Measurements from ENCODE around the gene GAS6.

The GAS6 gene

GRCh38 chr13:113900646-113901045 is 36.8 kb upstream of the GAS6 start:
- no peak overlapping the region for H3K4me3 ChIP-seq
- in situ Hi-C loops (cut with MboI; ENCODE audit: low sequenced_read_pairs), result no loop called here
- peaks cover under 1% of the 10 kb centered on the region; the same call in 1 of the 2 replicates for H3K27me3 ChIP-seq (ENCODE audit: low read depth)
- H3K9me3 ChIP-seq, result no peaks in the 10 kb centered on the region
- no peak for DNase-seq (ENCODE audit: low spot score in 2 of 2)
- no peaks in the 10 kb centered on the region for H3K36me3 ChIP-seq (replicated peaks)
- H3K4me1 ChIP-seq, result no peaks in the 10 kb centered on the region

DNA sequence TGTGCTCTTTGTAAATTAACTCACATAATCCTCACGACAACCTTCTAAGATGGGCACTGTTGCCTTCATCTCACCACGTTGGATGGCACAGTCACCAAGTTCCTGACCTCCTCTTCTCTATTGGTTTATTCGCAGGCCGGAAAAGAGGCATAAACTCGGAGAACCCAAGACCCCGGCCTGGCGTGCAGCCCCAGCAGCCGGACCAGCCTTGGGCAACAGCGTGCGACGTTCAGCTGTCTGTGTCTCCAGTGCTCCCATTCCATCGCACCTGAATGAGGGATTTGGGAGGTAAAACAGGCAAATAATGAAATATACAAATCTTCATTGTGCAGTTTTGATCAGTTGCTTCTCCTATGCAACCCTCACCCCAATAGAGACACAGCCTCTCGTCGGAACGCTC is 34.5 kb upstream of the GAS6 start:
- in situ Hi-C loops (cut with MboI; ENCODE audit: low sequenced_read_pairs), result no loop called here

DNA sequence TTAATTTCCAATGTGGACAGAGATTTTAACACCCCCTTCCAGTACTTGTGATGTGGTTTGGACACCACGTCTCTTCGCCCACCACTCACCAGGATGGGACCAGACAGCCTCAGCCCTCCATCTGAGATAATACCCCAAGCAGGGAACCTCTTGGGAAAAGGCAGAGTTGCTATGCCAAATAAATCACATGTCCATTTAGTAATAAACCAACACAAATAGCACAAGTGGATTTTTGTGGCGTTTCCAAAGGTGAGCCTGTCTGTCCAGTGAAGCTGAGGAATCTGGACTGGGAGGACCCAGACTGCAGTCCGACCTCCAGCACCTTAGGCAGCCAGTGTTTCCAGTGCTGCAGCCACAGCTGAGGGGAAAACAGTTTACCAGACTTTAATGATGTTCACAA is 34.1 kb upstream of the GAS6 start:
- Histone ChIP-seq H3K9me3 (no peaks in the 10 kb centered on the region), H3K27me3 (ENCODE audit: low read depth) (0 out of 2 replicates have a peak, but pooled peaks cover 4% of the 10 kb centered on the region), H3K4me1 (no peaks in the 10 kb centered on the region), H3K36me3 (replicated peaks) (no peaks in the 10 kb centered on the region), H3K4me3 (no peak overlapping the region)
- in situ Hi-C loops (cut with MboI; ENCODE audit: low sequenced_read_pairs), result no loop called here
- DNase-seq (ENCODE audit: low spot score in 2 of 2), result no peak

More for the DNA sequence above, 34.5 kb upstream of the GAS6 start:
- H3K4me3 ChIP-seq, result no peak overlapping the region
- H3K27me3 ChIP-seq (ENCODE audit: low read depth), result 0 out of 2 replicates have a peak, but pooled peaks cover 4% of the 10 kb centered on the region
- H3K36me3 ChIP-seq (replicated peaks), result no peaks in the 10 kb centered on the region
- no peak for DNase-seq (ENCODE audit: low spot score in 2 of 2)
- H3K9me3 ChIP-seq, result no peaks in the 10 kb centered on the region
- no peaks in the 10 kb centered on the region for H3K4me1 ChIP-seq

DNA sequence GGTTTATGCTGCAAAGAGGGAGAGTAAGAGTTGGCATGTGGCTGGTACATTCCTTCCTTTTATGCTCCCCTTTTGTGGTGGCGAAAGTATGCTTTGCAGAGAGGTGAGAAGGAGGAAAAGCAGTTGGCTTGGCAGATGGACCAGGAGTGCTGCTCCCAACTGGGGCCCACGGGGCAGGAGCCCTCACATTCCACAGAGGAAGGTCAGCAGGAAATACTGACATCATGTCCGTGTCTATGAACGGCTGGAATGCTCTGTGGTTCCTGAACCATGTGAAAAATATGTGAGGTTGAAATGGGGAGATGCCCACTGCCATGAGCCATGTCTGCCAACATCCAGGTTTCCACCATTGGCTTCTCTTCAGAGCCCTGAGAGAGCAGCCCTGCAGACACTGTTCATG is 33.3 kb upstream of the GAS6 start:
- Histone ChIP-seq H3K36me3 (replicated peaks) (no peaks in the 10 kb centered on the region), H3K4me1 (no peaks in the 10 kb centered on the region), H3K9me3 (no peaks in the 10 kb centered on the region), H3K4me3 (no peak overlapping the region), H3K27me3 (ENCODE audit: low read depth) (0 out of 2 replicates have a peak, but pooled peaks cover 4% of the 10 kb centered on the region)
- DNase-seq (ENCODE audit: low spot score in 2 of 2), result no peak
- in situ Hi-C loops (cut with MboI; ENCODE audit: low sequenced_read_pairs), result no loop called here

GRCh38 chr13:113895436-113895835 is 31.6 kb upstream of the GAS6 start:
- no peak overlapping the region for H3K4me3 ChIP-seq
- no peaks in the 10 kb centered on the region for H3K4me1 ChIP-seq
- H3K36me3 ChIP-seq (replicated peaks), result no peaks in the 10 kb centered on the region
- H3K27me3 ChIP-seq (ENCODE audit: low read depth), result 0 out of 2 replicates have a peak, but pooled peaks cover 4% of the 10 kb centered on the region
- in situ Hi-C loops (cut with MboI; ENCODE audit: low sequenced_read_pairs), result no loop called here
- H3K9me3 ChIP-seq, result no peaks in the 10 kb centered on the region
- no peak for DNase-seq (ENCODE audit: low spot score in 2 of 2)

- Histone ChIP-seq H3K36me3 (replicated peaks) (no peaks in the 10 kb centered on the region), H3K27me3 (ENCODE audit: low read depth) (0 out of 2 replicates have a peak, but pooled peaks cover 6% of the 10 kb centered on the region), H3K4me1 (no peaks in the 10 kb centered on the region), H3K4me3 (no peak overlapping the region), H3K9me3 (no peaks in the 10 kb centered on the region)
- in situ Hi-C loops (cut with MboI; ENCODE audit: low sequenced_read_pairs), result no loop called here
- DNase-seq (ENCODE audit: low spot score in 2 of 2), result no peak
Measured at GRCh38 chr13:113890774-113891480, 27.1 kb upstream of the GAS6 start.

DNA sequence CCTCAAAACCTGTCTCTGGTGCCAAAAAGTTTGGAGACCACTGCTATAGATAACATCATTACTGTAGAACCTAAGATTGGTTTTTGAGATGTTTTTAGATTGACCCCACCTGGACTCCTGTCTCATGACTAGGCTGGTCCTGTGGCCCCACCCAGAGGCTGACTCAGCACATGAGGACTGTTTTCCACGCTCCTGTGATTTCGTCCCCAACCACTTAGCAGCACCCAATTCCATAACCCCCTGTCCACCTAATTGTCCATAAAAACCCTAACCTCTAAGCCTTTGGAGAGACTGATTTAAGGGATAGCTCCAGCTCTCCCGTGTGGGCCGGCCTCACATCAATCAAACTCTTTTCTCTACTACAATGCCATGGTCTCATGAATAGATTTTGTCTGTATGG is 25.6 kb upstream of the GAS6 start:
- H3K36me3 ChIP-seq (replicated peaks), result no peaks in the 10 kb centered on the region
- in situ Hi-C loops (cut with MboI; ENCODE audit: low sequenced_read_pairs), result no loop called here
- H3K27me3 ChIP-seq (ENCODE audit: low read depth), result 0 out of 2 replicates have a peak, but pooled peaks cover 2% of the 10 kb centered on the region
- no peak overlapping the region for H3K4me3 ChIP-seq
- DNase-seq (ENCODE audit: low spot score in 2 of 2), result no peak
- H3K9me3 ChIP-seq, result no peaks in the 10 kb centered on the region
- H3K4me1 ChIP-seq, result no peaks in the 10 kb centered on the region

DNA sequence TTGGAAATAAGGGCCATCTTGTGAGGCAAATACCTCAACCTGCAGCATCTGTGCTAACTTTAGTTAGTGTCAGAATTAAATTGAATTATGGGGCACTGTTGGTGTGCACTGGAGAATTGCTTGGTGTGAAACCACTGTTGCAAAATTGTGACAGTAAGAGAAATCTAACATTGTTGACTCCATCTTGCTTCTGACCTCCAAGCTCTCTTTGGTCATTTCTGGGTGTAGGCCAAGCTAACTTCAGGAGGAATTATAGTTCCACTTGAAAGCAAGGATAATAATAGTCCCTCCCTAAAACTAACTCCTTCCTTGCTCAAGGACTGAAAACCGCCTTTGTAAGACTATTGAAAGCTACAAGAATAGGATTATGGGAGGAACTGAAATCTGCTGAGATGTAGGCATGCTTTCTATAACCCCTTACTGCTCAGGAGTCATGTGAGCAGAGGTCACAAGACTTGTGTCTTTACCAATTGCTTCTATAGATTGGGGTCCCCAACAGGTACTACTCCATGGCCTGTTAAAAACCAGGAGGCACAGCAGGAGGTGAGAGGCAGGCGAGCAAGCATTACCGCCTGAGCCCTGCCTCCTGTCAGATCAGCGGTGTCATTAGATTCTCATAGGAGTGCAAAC is 24.9 kb upstream of the GAS6 start:
- Histone ChIP-seq H3K4me3 (no peak overlapping the region), H3K36me3 (replicated peaks) (no peaks in the 10 kb centered on the region), H3K9me3 (no peaks in the 10 kb centered on the region), H3K4me1 (no peaks in the 10 kb centered on the region), H3K27me3 (ENCODE audit: low read depth) (0 out of 2 replicates have a peak, but pooled peaks cover 2% of the 10 kb centered on the region)
- no peak for DNase-seq (ENCODE audit: low spot score in 2 of 2)
- in situ Hi-C loops (cut with MboI; ENCODE audit: low sequenced_read_pairs), result no loop called here

GRCh38 chr13:113887700-113888201 is 23.9 kb upstream of the GAS6 start:
- Histone ChIP-seq H3K9me3 (no peaks in the 10 kb centered on the region), H3K4me3 (no peak overlapping the region), H3K36me3 (replicated peaks) (no peaks in the 10 kb centered on the region), H3K4me1 (no peaks in the 10 kb centered on the region), H3K27me3 (ENCODE audit: low read depth) (0 out of 2 replicates have a peak, but pooled peaks cover 2% of the 10 kb centered on the region)
- DNase-seq (ENCODE audit: low spot score in 2 of 2), result no peak
- in situ Hi-C loops (cut with MboI; ENCODE audit: low sequenced_read_pairs), result no loop called here

- Histone ChIP-seq H3K9me3 (no peaks in the 10 kb centered on the region), H3K4me1 (no peaks in the 10 kb centered on the region), H3K27me3 (ENCODE audit: low read depth) (0 out of 2 replicates have a peak, but pooled peaks cover 2% of the 10 kb centered on the region), H3K36me3 (replicated peaks) (no peaks in the 10 kb centered on the region), H3K4me3 (no peak overlapping the region)
- DNase-seq (ENCODE audit: low spot score in 2 of 2), result no peak
- in situ Hi-C loops (cut with MboI; ENCODE audit: low sequenced_read_pairs), result no loop called here
Measured at GRCh38 chr13:113886561-113887112, 22.8 kb upstream of the GAS6 start.

DNA sequence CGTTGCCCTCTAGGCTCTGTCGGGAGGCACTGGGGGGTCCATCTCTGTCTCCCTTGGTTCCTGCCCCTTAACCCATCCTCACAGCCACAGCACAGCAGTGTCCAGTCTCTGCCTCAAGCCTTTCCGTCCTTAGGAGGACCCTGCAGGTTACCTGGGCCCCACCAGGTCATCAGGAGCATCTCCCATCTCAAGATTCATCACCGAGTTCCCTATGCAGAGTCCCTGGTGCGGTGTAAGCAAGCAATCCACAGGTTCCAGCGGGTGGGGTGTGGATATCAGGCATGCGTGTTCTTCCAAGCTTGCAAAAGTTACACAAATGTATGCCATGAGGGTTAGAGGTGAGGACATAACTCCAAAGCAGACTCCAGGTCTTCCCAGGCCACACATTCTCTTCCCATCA is 20.9 kb upstream of the GAS6 start:
- in situ Hi-C loops (cut with MboI; ENCODE audit: low sequenced_read_pairs), result no loop called here
- Histone ChIP-seq H3K4me3 (no peak overlapping the region), H3K36me3 (replicated peaks) (no peaks in the 10 kb centered on the region), H3K27me3 (ENCODE audit: low read depth) (0 out of 2 replicates have a peak, but pooled peaks cover 2% of the 10 kb centered on the region), H3K4me1 (no peaks in the 10 kb centered on the region), H3K9me3 (no peaks in the 10 kb centered on the region)
- no peak for DNase-seq (ENCODE audit: low spot score in 2 of 2)

DNA sequence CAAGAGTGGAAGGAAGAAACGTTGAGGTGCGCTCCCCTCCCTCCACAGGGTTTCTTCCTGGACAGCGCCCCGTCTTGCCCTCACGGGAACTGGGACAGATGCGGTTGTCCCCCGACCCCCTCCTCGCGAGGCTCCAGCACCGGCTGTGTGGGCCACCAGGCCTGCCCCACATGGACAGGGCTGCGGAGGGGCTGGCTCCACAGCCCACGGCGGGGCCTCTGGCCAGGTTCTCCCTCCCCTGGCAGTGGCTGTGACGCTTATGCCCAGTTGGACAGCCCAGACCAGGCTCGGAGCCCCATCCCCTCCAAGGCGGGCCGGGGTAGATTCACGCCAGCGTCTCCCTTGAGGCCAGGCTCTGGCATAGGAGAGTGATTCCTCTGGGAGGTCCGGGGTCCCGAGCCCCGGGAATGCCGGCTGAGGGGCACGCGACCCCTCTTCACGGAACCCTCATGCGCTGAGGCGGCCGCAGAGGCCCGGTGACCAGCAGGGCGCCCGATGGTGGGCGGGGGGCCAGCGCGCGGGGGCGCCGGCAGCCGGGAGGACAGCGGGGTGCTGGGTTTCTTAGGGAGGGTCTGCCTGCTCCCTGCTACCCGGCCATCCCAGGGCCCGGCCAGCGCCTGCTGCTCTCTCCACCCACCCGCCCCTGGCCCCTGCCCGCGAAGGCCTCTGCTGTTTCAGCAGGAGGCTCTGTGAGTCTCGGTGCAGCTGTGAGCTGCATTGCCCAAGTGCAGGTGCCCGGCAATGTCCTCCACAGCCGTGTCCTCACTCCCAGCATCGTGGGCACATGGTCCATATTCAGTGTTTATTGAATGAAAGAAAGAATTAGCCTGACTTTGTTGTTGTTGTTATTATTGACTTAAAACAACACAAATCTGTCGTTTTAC is 20.3 kb upstream of the GAS6 start:
- DNase-seq (ENCODE audit: low spot score in 2 of 2), result no peak
- in situ Hi-C loops (cut with MboI; ENCODE audit: low sequenced_read_pairs), result no loop called here
- H3K36me3 ChIP-seq (replicated peaks), result no peaks in the 10 kb centered on the region
- no peaks in the 10 kb centered on the region for H3K4me1 ChIP-seq
- H3K4me3 ChIP-seq, result no peak overlapping the region
- H3K27me3 ChIP-seq (ENCODE audit: low read depth), result 0 out of 2 replicates have a peak, but pooled peaks cover 1% of the 10 kb centered on the region
- no peaks in the 10 kb centered on the region for H3K9me3 ChIP-seq

- no peaks in the 10 kb centered on the region for H3K9me3 ChIP-seq
- H3K4me1 ChIP-seq, result no peaks in the 10 kb centered on the region
- no peak overlapping the region for H3K4me3 ChIP-seq
- H3K27me3 ChIP-seq (ENCODE audit: low read depth), result no peaks in the 10 kb centered on the region
- H3K36me3 ChIP-seq (replicated peaks), result no peaks in the 10 kb centered on the region
- in situ Hi-C loops (cut with MboI; ENCODE audit: low sequenced_read_pairs), result no loop called here
- DNase-seq (ENCODE audit: low spot score in 2 of 2), result no peak
Measured at GRCh38 chr13:113883314-113883811, 19.5 kb upstream of the GAS6 start.

Data from HAP-1 (cell line).